Suprapubic skin (tissue), 4 donors: Measurements from ENCODE around the gene TEAD1. TPM values are rescaled to one million over a fixed set of nuclear protein-coding genes. Genes with fewer than 3 reads are reported as not detected.

Experiments used
- DNase-seq, 2 donors: peaks; one replicate each; pipeline ENCODE4 v3.0.0-alpha.2; 2019; ENCODE audit warnings: low spot score in 2 of 2
- H3K27ac ChIP-seq: fragments of 200-600 bp; sonication (generic); one replicate; pipeline ENCODE4 v1.5.1; 2019
- H3K27me3 ChIP-seq: fragments of 200-600 bp; sonication (generic); one replicate; pipeline ENCODE4 v1.5.1; 2019
- H3K36me3 ChIP-seq: fragments of 200-600 bp; sonication (generic); one replicate; pipeline ENCODE4 v1.5.1; 2019
- H3K4me1 ChIP-seq: fragments of 200-600 bp; sonication (generic); one replicate; pipeline ENCODE4 v1.5.1; 2019
- H3K4me3 ChIP-seq: fragments of 200-600 bp; sonication (generic); one replicate; pipeline ENCODE4 v1.5.1; 2019; ENCODE audit warnings: mild to moderate bottlenecking
- H3K9me3 ChIP-seq: fragments of 200-600 bp; sonication (generic); one replicate; pipeline ENCODE4 v1.5.1; 2019
- EP300 ChIP-seq: sonication (generic); formaldehyde crosslinking; IDR thresholded peaks from one replicate; pipeline ENCODE4 v1.6.1; 2017; ENCODE audit warnings: antibody characterized with exemption
- POLR2A ChIP-seq, 2 donors: fragments of 450-650 bp; IDR thresholded peaks; one replicate each; pipeline ENCODE4 v1.6.1; 2017; ENCODE audit warnings: antibody characterized with exemption in 2 of 2, mild to moderate bottlenecking in 2 of 2, moderate library complexity in 2 of 2
- POLR2AphosphoS5 ChIP-seq, 3 donors: sonication (generic); formaldehyde crosslinking; IDR thresholded peaks; one replicate each; pipeline ENCODE4 v1.6.1; 2017; ENCODE audit warnings: antibody characterized with exemption in 3 of 3
- WGBS: methylation state at CpG from one replicate; pipeline ENCODE4 v1.1.5; 2018; 5-methylcytosine and 5-hydroxymethylcytosine counted together
- total RNA-seq, 4 donors: library from RNA; depleted of rRNA; stranded (reverse); fragments of >200 nt; gene quantifications; one replicate each; pipeline ENCODE4 v1.1.0, GENCODE V29; 2016
- TF ChIP-seq, protein P1 (sequence below), 2 donors: fragments of 200-600 bp in 1 of 2; fragments of 450-650 bp in 1 of 2; sonication (generic) in 1 of 2; IDR thresholded peaks; one replicate each; pipeline ENCODE4 v1.5.1; 2016 to 2019; ENCODE audit warnings: antibody characterized with exemption in 2 of 2, mild to moderate bottlenecking in 1 of 2, moderate library complexity in 1 of 2

The TEAD1 gene
- total RNA-seq, 4 donors from 2014 or later: 60.3 to 84.8 (median 72.4) TPM

- peaks cover 11% of the 10 kb centered on the region for H3K4me1 ChIP-seq
- WGBS: 89% methylated on average over 3 of the region's 3 CpGs
- no peaks in the 10 kb centered on the region for H3K36me3 ChIP-seq
- H3K27ac ChIP-seq: no peak overlapping the region
- no peaks in the 10 kb centered on the region for H3K9me3 ChIP-seq
- H3K4me3 ChIP-seq: no peak overlapping the region
- TF ChIP-seq, protein P1, sequence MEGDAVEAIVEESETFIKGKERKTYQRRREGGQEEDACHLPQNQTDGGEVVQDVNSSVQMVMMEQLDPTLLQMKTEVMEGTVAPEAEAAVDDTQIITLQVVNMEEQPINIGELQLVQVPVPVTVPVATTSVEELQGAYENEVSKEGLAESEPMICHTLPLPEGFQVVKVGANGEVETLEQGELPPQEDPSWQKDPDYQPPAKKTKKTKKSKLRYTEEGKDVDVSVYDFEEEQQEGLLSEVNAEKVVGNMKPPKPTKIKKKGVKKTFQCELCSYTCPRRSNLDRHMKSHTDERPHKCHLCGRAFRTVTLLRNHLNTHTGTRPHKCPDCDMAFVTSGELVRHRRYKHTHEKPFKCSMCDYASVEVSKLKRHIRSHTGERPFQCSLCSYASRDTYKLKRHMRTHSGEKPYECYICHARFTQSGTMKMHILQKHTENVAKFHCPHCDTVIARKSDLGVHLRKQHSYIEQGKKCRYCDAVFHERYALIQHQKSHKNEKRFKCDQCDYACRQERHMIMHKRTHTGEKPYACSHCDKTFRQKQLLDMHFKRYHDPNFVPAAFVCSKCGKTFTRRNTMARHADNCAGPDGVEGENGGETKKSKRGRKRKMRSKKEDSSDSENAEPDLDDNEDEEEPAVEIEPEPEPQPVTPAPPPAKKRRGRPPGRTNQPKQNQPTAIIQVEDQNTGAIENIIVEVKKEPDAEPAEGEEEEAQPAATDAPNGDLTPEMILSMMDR (IDR thresholded peaks at IDR 0.05): no peak
- TF ChIP-seq POLR2A (IDR thresholded peaks at IDR 0.05) (no peak), EP300 (no peak), POLR2AphosphoS5 (IDR thresholded peaks at IDR 0.05) (no peak)
- H3K27me3 ChIP-seq: no peaks in the 10 kb centered on the region
- no peak for DNase-seq
Measured at GRCh38 chr11:12731841-12732336, 57.7 kb downstream of the TEAD1 start.

- H3K27ac ChIP-seq: no peak overlapping the region
- H3K27me3 ChIP-seq: no peaks in the 10 kb centered on the region
- H3K36me3 ChIP-seq: no peaks in the 10 kb centered on the region
- no peak for DNase-seq
- peaks cover 10% of the 10 kb centered on the region for H3K4me1 ChIP-seq
- no peak overlapping the region for H3K4me3 ChIP-seq
- TF ChIP-seq EP300 (no peak), POLR2AphosphoS5 (IDR thresholded peaks at IDR 0.05) (no peak), POLR2A (IDR thresholded peaks at IDR 0.05) (no peak)
- TF ChIP-seq, protein P1 (IDR thresholded peaks at IDR 0.05): no peak
- WGBS: 100% methylated on average over 2 of the region's 2 CpGs
- no peaks in the 10 kb centered on the region for H3K9me3 ChIP-seq
Measured at GRCh38 chr11:12733091-12733490, 58.9 kb downstream of the TEAD1 start.

DNA sequence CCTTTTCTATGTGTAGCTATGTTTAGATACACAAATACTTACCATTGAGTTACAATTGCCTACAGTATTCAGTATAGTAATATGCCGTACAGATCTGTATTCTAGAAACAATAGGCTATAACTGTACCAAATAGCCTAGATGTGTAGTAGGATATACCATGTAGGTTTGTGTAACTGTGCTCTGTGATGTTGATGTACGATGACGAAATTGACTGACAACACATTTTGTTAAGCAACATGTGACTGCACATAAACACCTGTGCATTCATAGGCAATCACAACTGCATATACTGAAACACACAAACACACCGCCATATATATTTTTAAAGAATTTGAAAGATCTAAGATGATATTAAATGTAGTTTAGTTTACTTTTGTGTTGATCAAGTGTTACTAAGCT is 60.4 kb downstream of the TEAD1 start:
- no peak overlapping the region for H3K4me3 ChIP-seq
- WGBS: 91% methylated on average over 4 of the region's 4 CpGs
- H3K4me1 ChIP-seq: peaks cover 8% of the 10 kb centered on the region
- H3K9me3 ChIP-seq: no peaks in the 10 kb centered on the region
- DNase-seq: no peak
- no peak for TF ChIP-seq POLR2AphosphoS5 (IDR thresholded peaks at IDR 0.05)
- TF ChIP-seq POLR2A (IDR thresholded peaks at IDR 0.05): no peak
- TF ChIP-seq EP300: no peak
- TF ChIP-seq, protein P1 (IDR thresholded peaks at IDR 0.05): no peak
- H3K36me3 ChIP-seq: no peaks in the 10 kb centered on the region
- no peak overlapping the region for H3K27ac ChIP-seq
- no peaks in the 10 kb centered on the region for H3K27me3 ChIP-seq

- WGBS: 81% methylated on average over 7 of the region's 7 CpGs
- no peaks in the 10 kb centered on the region for H3K27me3 ChIP-seq
- no peak overlapping the region for H3K27ac ChIP-seq
- no peaks in the 10 kb centered on the region for H3K36me3 ChIP-seq
- no peak for DNase-seq
- no peaks in the 10 kb centered on the region for H3K9me3 ChIP-seq
- TF ChIP-seq POLR2A (IDR thresholded peaks at IDR 0.05) (no peak), POLR2AphosphoS5 (IDR thresholded peaks at IDR 0.05) (no peak), EP300 (no peak)
- TF ChIP-seq, protein P1 (IDR thresholded peaks at IDR 0.05): no peak
- no peak overlapping the region for H3K4me3 ChIP-seq
- peaks cover 8% of the 10 kb centered on the region for H3K4me1 ChIP-seq
Measured at GRCh38 chr11:12735262-12735661, 61.0 kb downstream of the TEAD1 start.

DNA sequence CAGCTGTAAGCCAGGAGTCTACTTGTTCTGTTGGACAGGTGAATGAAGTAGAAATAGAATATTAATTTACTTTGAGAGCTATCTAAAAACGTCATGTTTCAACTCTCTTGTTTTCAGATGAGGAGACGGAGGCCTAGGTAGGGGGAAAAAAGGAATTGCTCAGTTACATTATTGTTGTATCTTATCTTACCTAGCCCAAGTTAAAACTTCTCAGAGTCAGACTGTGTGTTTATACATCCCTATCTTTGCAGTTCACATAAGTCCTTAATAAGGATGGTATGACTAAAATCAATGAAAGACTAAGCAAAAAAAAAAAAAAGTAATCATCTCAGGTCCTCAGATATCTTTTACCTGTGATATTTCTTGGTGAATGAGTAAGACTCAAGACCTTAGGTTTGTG is 62.8 kb downstream of the TEAD1 start:
- 82% methylated on average over 2 of the region's 2 CpGs for WGBS
- H3K36me3 ChIP-seq: no peaks in the 10 kb centered on the region

More for the DNA sequence above, 62.8 kb downstream of the TEAD1 start:
- no peaks in the 10 kb centered on the region for H3K27me3 ChIP-seq
- no peak for DNase-seq
- no peaks in the 10 kb centered on the region for H3K9me3 ChIP-seq
- no peak overlapping the region for H3K27ac ChIP-seq
- H3K4me1 ChIP-seq: peaks cover 8% of the 10 kb centered on the region
- no peak overlapping the region for H3K4me3 ChIP-seq
- TF ChIP-seq EP300: no peak
- TF ChIP-seq POLR2AphosphoS5 (IDR thresholded peaks at IDR 0.05): no peak
- TF ChIP-seq POLR2A (IDR thresholded peaks at IDR 0.05): no peak
- TF ChIP-seq, protein P1 (IDR thresholded peaks at IDR 0.05): no peak
